OCI-LY7 (cell line): Measurements from ENCODE around the gene RAB10. TPM values are rescaled to one million over a fixed set of nuclear protein-coding genes. Genes with fewer than 3 reads are reported as not detected.
A peak's percentile ranks its signal among the peaks of the same experiment; 100 is the strongest.

ENCODE experiments used
- BruUV-seq: library from RNA; stranded (reverse); fragments of 400-500 nt; replicated peaks from 2 replicates; lab custom pipeline; 2021; lab: Mats Ljungman, UMichigan
- CTCF ChIA-PET: fragments of 300-600 bp; sonication (Branson Sonifier 250); formaldehyde crosslinking; loops from one replicate; lab custom pipeline; 2022; ENCODE audit warnings: antibody characterized with exemption; ENCODE audit not compliant: unreplicated experiment; lab: Charles Lee
- POLR2A ChIA-PET: fragments of 300-600 bp; sonication (Branson Sonifier 250); formaldehyde crosslinking; loops from one replicate; lab custom pipeline; 2022; ENCODE audit warnings: antibody characterized with exemption; lab: Charles Lee
- DNase-seq: peaks from one replicate; pipeline ENCODE4 v3.0.0-alpha.2; 2015; ENCODE audit warnings: low spot score
- H2AFZ ChIP-seq: fragments of 200-600 bp; sonication (generic), shearing (Covaris generic); 2 replicates; pipeline ENCODE4 v1.6.1; 2014; ENCODE audit warnings: mild to moderate bottlenecking, antibody characterized with exemption, low read length, moderate library complexity
- H3K27ac ChIP-seq: fragments of 200-600 bp; sonication (generic); 2 replicates; pipeline ENCODE4 v1.5.1; 2014; ENCODE audit warnings: mixed run types, low read depth, mild to moderate bottlenecking, moderate library complexity, low read length, inconsistent platforms; ENCODE audit not compliant: poor library complexity, severe bottlenecking
- H3K36me3 ChIP-seq: fragments of 200-600 bp; sonication (generic); 2 replicates; pipeline ENCODE4 v1.6.1; 2014; ENCODE audit warnings: mild to moderate bottlenecking, antibody characterized with exemption, low read length, moderate library complexity, mixed read lengths; ENCODE audit not compliant: insufficient read depth
- H3K4me1 ChIP-seq: fragments of 200-600 bp; sonication (generic); 2 replicates; pipeline ENCODE4 v1.5.1; 2014; ENCODE audit warnings: mild to moderate bottlenecking, low read length; ENCODE audit not compliant: insufficient read depth, poor library complexity, severe bottlenecking
- H3K4me2 ChIP-seq: fragments of 200-600 bp; sonication (generic); 2 replicates; pipeline ENCODE4 v1.6.1; 2014; ENCODE audit warnings: mild to moderate bottlenecking, low read length
- H3K4me3 ChIP-seq: fragments of 200-600 bp; sonication (generic); 2 replicates; pipeline ENCODE4 v1.5.1; 2014; ENCODE audit warnings: mild to moderate bottlenecking, low read depth, low read length; ENCODE audit not compliant: poor library complexity, severe bottlenecking
- H3K79me2 ChIP-seq: fragments of 200-600 bp; sonication (generic); 2 replicates; pipeline ENCODE4 v1.6.1; 2016; ENCODE audit warnings: low read depth, mild to moderate bottlenecking, low read length, moderate library complexity, mixed read lengths; ENCODE audit not compliant: insufficient read depth
- H3K9me2 ChIP-seq: fragments of 200-600 bp; sonication (generic); 2 replicates; pipeline ENCODE4 v1.6.1; 2016; ENCODE audit warnings: mild to moderate bottlenecking, low read length, mixed read lengths; ENCODE audit not compliant: insufficient read depth
- H3K9me3 ChIP-seq: fragments of 200-600 bp; sonication (generic); 2 replicates; pipeline ENCODE4 v1.6.1; 2014; ENCODE audit warnings: mild to moderate bottlenecking, mixed run types, low read length, mixed read lengths
- H4K20me1 ChIP-seq: fragments of 200-600 bp; sonication (generic); 2 replicates; pipeline ENCODE4 v1.6.1; 2014; ENCODE audit warnings: mild to moderate bottlenecking, antibody characterized with exemption, low read length, moderate library complexity, mixed read lengths; ENCODE audit not compliant: insufficient read depth
- CTCF ChIP-seq: fragments of 200-600 bp; sonication (generic); conservative IDR thresholded peaks from 2 replicates; pipeline ENCODE4 v1.5.1; 2014; ENCODE audit warnings: mild to moderate bottlenecking, antibody characterized with exemption, low read length, moderate library complexity, mixed read lengths
- EZH2phosphoT487 ChIP-seq: fragments of 200-600 bp; sonication (generic); IDR thresholded peaks from 2 replicates; pipeline ENCODE4 v1.6.1; 2018; ENCODE audit warnings: low read depth, borderline replicate concordance, mild to moderate bottlenecking, mixed run types, antibody characterized with exemption, low read length, moderate library complexity, mixed read lengths
- intact Hi-C: fragments of 100-400 bp; cut with micrococcal nuclease; formaldehyde crosslinking; loops from one replicate; pipeline ENCODE4 v1.10.0; 2022; ENCODE audit not compliant: unreplicated experiment
- total RNA-seq, 2 experiments: library from RNA; depleted of rRNA in 1 of 2; stranded (reverse); fragments of >200 nt in 1 of 2; shearing (Covaris generic) in 1 of 2; gene quantifications; 2 replicates each; pipeline ENCODE4 v1.2.3, GENCODE V29; 2014 to 2022

RAB10 gene
- total RNA-seq, 2 experiments from 2014 or later, result 58.3 to 96.7 TPM

DNA sequence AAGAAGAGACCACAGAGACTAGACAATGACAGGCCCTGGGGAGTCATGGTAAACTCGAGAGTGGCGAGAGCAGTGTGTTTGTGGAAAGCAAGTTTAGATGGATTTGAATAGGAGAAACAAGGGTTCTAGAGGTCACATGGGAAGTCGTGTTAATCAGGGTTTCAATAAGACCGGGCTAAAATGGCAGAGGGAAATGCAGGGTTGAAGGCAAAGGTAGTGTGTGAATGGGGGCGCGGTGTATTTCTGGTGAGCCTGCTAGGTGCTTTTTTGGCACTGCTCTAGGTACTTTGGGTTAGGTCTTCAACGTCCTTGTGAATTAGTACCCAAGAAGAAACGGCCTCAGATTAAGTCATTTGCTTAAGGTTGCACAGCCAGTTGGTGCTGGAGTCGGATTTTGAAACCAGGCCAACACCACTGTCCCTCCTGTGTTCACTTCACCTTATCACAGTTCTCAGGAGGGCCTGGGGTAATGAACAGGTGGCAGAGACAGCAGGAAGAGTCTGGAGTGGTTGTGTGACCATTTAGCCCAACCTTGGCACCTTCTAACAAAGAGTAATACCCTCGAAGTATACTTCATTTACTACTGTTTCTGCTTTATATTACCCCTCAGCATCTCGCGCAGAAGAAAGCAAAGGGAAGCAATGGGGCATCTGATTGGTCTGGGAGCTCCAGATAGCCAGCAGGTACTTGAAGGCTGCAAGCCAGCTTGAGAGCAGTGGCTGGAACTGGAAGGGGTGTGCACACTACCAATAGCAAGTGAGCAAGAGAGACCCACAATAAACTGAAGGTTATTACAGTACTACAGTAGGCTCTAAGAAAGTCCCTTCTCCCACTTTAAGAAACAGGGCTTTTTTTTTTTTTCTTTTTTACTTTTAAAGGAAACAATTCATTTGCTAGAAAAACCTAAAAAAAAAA lies 105.6 kb downstream of the RAB10 start:
- H2AFZ ChIP-seq, result no peak overlapping the region
- H3K9me2 ChIP-seq, result no peaks in the 10 kb centered on the region
- H3K4me3 ChIP-seq, result no peak overlapping the region
- no peak for DNase-seq
- H3K36me3 ChIP-seq, result peaks cover 29% of the 10 kb centered on the region; the same call in 1 of the 2 replicates
- H3K27ac ChIP-seq, result no peak overlapping the region
- H3K9me3 ChIP-seq, result no peaks in the 10 kb centered on the region
- CTCF ChIA-PET, result no interaction called here
- no peaks in the 10 kb centered on the region for H3K79me2 ChIP-seq
- intact Hi-C loops, result loop anchor here (10.0 kb wide), 1 partner anchor 535 kb away; no protein-coding TSS in a partner anchor
- no peak for TF ChIP-seq EZH2phosphoT487
- no peak for TF ChIP-seq CTCF
- no peak overlapping the region for H3K4me2 ChIP-seq
- H4K20me1 ChIP-seq, result no peaks in the 10 kb centered on the region
- TSS peak; percentile 13 for BruUV-seq
- no peaks in the 10 kb centered on the region for H3K4me1 ChIP-seq
- POLR2A ChIA-PET, result interaction anchor here (0.6 to 0.7 kb wide), 2 partner anchors 223 to 370 kb away, joined by 3 to 4 read pairs; no protein-coding TSS in a partner anchor

GRCh38 chr2:26141145-26141769 lies 107.4 kb downstream of the RAB10 start:
- H3K9me3 ChIP-seq, result no peaks in the 10 kb centered on the region
- POLR2A ChIA-PET, result interaction anchor here (0.6 to 0.7 kb wide), 2 partner anchors 119 to 133 kb away, joined by 3 to 4 read pairs; no protein-coding TSS in a partner anchor
- H2AFZ ChIP-seq, result no peak overlapping the region
- BruUV-seq, result no TSS peak
- H3K27ac ChIP-seq, result no peak overlapping the region
- H3K9me2 ChIP-seq, result no peaks in the 10 kb centered on the region
- H3K4me2 ChIP-seq, result no peak overlapping the region
- H3K4me3 ChIP-seq, result no peak overlapping the region
- H3K36me3 ChIP-seq, result peaks cover 14% of the 10 kb centered on the region; the same call in 1 of the 2 replicates
- intact Hi-C loops, result loop anchor here (10.0 kb wide), 1 partner anchor 536 kb away; no protein-coding TSS in a partner anchor
- H3K4me1 ChIP-seq, result peaks cover 4% of the 10 kb centered on the region
- no peaks in the 10 kb centered on the region for H4K20me1 ChIP-seq
- H3K79me2 ChIP-seq, result no peaks in the 10 kb centered on the region
- CTCF ChIA-PET, result no interaction called here
- TF ChIP-seq EZH2phosphoT487 (no peak), CTCF (no peak)
- DNase-seq, result no peak
